ENCODE measurements around the gene TFIP11.

TFIP11 gene

DNA sequence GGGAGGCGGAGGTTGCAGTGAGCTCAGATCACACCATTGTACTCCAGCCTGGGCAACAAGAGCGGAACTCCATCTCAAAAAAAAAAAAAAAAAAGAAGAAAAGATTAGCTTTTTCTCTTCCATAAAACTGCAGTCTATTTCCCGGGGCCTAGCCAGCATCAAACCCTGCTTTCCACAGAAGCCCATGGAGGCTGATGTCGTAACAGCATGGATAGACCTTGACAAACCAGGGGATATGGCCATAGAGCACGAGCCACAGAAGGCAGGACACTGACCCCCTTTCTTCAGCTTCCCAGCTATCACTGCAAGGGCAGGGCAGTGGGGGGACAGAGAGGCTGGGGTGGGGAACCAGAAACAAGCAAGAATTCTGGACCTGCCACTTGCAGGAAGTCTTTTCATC is 50.2 kb downstream of the TFIP11 start:
- Histone ChIP-seq H3K36me3 (ENCODE audit: control insufficient read depth, insufficient read depth, low read length) (peaks cover 76% of the 10 kb centered on the region), H3K9me3 (ENCODE audit: control insufficient read depth, low read length) (no peaks in the 10 kb centered on the region), H3K4me1 (ENCODE audit: control insufficient read depth, insufficient read depth, low read length, poor library complexity, severe bottlenecking) (peaks cover 7% of the 10 kb centered on the region), H3K4me3 (ENCODE audit: extremely low read depth, insufficient read depth, low read length, poor library complexity, severe bottlenecking) (no peak overlapping the region), H3K27ac (ENCODE audit: low read depth, low read length, severe bottlenecking) (no peak overlapping the region)
- WGBS, 2 experiments (ENCODE audit: insufficient coverage in 2 of 2) = 100% methylated on average over 2 of the region's 5 CpGs; no CpG with 5 or more reads in 1 of the 2 experiments

DNA sequence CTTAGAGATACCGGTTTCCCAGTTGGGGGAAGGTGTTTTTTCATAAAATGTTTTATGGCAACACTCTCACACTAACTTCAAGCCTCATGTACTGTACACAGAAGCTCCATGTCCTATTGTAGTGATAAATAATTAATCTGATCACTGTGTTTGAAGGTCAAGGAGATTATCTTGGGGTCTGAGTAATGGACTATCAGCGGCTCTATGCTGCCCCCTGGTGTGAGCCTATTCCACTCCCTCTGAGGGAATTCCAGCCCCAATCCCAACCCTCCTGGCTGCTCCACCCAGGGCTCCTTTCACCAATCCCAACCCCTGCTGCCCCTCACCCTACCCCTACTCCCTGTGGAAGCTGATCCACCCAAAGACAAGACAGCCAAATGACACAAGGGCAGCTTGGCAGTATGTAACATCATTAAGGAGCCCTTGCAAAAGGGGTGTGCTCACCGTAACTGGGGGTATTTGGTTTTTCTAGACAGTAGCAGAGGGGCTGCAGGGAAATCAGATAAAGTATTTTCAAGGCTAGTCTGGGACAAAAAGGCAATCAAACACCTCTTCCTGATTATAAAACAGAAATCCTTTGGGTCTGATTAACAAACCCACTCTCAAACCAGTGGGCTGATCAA is 51.0 kb downstream of the TFIP11 start:
- 0% methylated on average over 1 of the region's 3 CpGs; no CpG with 5 or more reads in 1 of the 2 experiments for WGBS, 2 experiments (ENCODE audit: insufficient coverage in 2 of 2)
- H3K4me1 ChIP-seq (ENCODE audit: control insufficient read depth, insufficient read depth, low read length, poor library complexity, severe bottlenecking) = peaks cover 7% of the 10 kb centered on the region
- H3K9me3 ChIP-seq (ENCODE audit: control insufficient read depth, low read length) = no peaks in the 10 kb centered on the region
- H3K27ac ChIP-seq (ENCODE audit: low read depth, low read length, severe bottlenecking) = no peak overlapping the region
- H3K4me3 ChIP-seq (ENCODE audit: extremely low read depth, insufficient read depth, low read length, poor library complexity, severe bottlenecking) = no peak overlapping the region
- H3K36me3 ChIP-seq (ENCODE audit: control insufficient read depth, insufficient read depth, low read length) = peaks cover 73% of the 10 kb centered on the region

DNA sequence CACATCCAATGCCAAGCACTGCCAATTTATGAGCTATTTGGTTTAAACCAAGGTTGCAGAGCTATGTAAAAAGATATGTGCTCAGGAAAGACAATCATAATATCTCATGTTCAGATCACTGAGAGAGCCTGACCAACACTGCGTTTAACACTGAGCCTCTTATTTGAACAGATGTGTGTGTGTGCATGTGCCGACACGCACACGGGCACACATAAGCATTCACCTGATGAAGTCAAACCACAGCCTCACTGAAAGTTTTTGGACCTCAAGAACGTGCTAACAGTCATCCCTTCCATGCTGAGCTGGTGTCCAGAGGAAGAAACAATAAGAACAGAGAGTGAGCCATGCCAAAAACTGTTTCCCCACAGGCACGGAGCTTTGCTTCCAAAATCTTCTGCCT is 52.1 kb downstream of the TFIP11 start:
- 90% methylated on average over 5 of the region's 6 CpGs; no CpG with 5 or more reads in 1 of the 2 experiments for WGBS, 2 experiments (ENCODE audit: insufficient coverage in 2 of 2)
- Histone ChIP-seq H3K27ac (ENCODE audit: low read depth, low read length, severe bottlenecking) (no peak overlapping the region), H3K9me3 (ENCODE audit: control insufficient read depth, low read length) (no peaks in the 10 kb centered on the region), H3K36me3 (ENCODE audit: control insufficient read depth, insufficient read depth, low read length) (peaks cover 69% of the 10 kb centered on the region), H3K4me1 (ENCODE audit: control insufficient read depth, insufficient read depth, low read length, poor library complexity, severe bottlenecking) (peaks cover 7% of the 10 kb centered on the region), H3K4me3 (ENCODE audit: extremely low read depth, insufficient read depth, low read length, poor library complexity, severe bottlenecking) (no peak overlapping the region)

DNA sequence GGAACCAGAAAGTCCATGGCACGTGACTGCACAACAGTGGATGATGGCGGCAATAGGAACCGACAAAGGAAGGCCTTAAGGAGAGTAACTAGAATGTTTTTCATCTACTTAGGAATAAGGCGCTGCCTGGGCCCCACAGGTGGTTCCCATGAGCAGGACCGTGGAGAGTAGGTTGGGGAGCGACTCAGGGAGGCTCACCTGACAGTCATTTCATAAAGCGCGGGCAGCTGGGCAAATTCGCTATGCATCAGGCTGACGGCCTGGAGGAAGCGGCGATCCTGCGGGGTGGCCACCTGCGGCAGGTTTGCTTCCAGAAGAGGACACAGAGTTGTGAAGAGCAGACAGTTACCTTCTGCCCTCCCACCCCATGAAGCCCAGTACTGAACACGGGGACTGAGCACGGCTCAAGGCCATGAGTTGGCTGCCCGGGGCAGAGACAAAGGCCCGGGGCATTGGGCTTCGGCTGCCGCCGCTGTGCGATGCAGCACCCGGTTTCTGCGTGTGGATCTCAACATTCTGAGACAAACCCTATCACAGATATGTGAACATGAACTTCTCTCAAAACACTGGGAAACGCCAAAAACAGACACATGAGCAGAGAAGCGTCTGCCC is 54.5 kb downstream of the TFIP11 start:
- Histone ChIP-seq H3K4me1 (ENCODE audit: control insufficient read depth, insufficient read depth, low read length, poor library complexity, severe bottlenecking) (no peaks in the 10 kb centered on the region), H3K4me3 (ENCODE audit: extremely low read depth, insufficient read depth, low read length, poor library complexity, severe bottlenecking) (no peak overlapping the region), H3K9me3 (ENCODE audit: control insufficient read depth, low read length) (no peaks in the 10 kb centered on the region), H3K36me3 (ENCODE audit: control insufficient read depth, insufficient read depth, low read length) (peaks cover 62% of the 10 kb centered on the region), H3K27ac (ENCODE audit: low read depth, low read length, severe bottlenecking) (no peak overlapping the region)
- 95 to 97% methylated on average over 25 to 26 of the region's 26 CpGs for WGBS, 2 experiments (ENCODE audit: insufficient coverage in 2 of 2)

DNA sequence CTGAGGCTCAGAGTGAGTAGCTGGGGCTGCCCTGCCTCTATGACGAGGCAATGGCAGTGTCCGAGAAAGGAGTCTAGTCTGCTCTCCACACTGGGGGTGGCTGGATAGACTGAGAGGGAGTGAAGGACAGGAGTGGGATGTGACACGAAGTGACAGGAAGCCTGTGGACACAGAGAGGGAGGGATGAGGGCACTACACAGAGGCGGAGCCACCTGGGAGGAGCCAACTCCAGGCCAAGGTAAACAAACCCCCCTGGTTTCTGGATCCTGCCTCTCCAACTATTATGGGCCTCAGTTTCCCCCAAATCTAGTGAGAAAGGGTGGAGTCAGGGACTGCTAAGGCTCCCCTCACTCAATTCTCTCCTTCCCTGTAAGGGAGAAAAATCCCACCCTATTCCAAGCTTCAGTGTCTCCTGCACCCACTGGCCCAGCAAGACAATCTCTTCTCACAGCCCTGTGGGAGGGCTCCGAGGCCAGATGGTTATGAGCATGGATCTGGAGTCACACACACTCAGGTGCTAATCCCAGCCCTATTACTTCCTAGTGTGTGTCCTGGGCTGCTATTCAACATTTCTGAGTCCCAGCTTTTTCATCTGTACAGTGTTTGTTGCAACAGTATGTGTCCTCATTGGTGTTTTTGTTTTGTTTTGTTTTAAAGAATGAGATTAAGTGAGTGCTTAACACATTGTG is 58.3 kb downstream of the TFIP11 start:
- Histone ChIP-seq H3K9me3 (ENCODE audit: control insufficient read depth, low read length) (no peaks in the 10 kb centered on the region), H3K4me1 (ENCODE audit: control insufficient read depth, insufficient read depth, low read length, poor library complexity, severe bottlenecking) (no peaks in the 10 kb centered on the region), H3K36me3 (ENCODE audit: control insufficient read depth, insufficient read depth, low read length) (peaks cover 61% of the 10 kb centered on the region), H3K27ac (ENCODE audit: low read depth, low read length, severe bottlenecking) (no peak overlapping the region), H3K4me3 (ENCODE audit: extremely low read depth, insufficient read depth, low read length, poor library complexity, severe bottlenecking) (no peak overlapping the region)
- WGBS, 2 experiments (ENCODE audit: insufficient coverage in 2 of 2) = 94 to 96% methylated on average over 4 of the region's 5 CpGs

DNA sequence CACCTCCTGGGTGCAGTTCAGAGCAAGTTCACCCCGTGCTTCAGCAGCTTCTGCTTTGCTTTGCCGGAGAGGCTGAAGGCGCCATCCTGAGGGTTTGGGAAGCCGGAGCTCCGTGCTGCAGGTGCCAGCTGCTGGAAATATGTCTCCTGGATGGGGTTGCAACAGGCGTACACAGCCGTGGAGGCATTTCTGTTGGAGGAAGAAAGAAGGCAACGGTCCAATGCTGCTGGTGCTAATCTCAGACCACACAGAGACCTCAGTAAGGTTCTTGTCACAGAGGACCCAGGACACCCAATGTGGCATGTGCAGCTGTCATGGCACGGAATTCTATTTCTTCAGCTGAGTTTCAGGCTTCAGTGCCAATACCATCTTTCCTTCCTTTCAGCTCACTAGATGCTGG is 59.1 kb downstream of the TFIP11 start:
- no peak overlapping the region for H3K27ac ChIP-seq (ENCODE audit: low read depth, low read length, severe bottlenecking)
- peaks cover 57% of the 10 kb centered on the region for H3K36me3 ChIP-seq (ENCODE audit: control insufficient read depth, insufficient read depth, low read length)
- H3K9me3 ChIP-seq (ENCODE audit: control insufficient read depth, low read length) = no peaks in the 10 kb centered on the region
- 92 to 95% methylated on average over 8 to 9 of the region's 9 CpGs for WGBS, 2 experiments (ENCODE audit: insufficient coverage in 2 of 2)
- H3K4me3 ChIP-seq (ENCODE audit: extremely low read depth, insufficient read depth, low read length, poor library complexity, severe bottlenecking) = no peak overlapping the region
- no peaks in the 10 kb centered on the region for H3K4me1 ChIP-seq (ENCODE audit: control insufficient read depth, insufficient read depth, low read length, poor library complexity, severe bottlenecking)

DNA sequence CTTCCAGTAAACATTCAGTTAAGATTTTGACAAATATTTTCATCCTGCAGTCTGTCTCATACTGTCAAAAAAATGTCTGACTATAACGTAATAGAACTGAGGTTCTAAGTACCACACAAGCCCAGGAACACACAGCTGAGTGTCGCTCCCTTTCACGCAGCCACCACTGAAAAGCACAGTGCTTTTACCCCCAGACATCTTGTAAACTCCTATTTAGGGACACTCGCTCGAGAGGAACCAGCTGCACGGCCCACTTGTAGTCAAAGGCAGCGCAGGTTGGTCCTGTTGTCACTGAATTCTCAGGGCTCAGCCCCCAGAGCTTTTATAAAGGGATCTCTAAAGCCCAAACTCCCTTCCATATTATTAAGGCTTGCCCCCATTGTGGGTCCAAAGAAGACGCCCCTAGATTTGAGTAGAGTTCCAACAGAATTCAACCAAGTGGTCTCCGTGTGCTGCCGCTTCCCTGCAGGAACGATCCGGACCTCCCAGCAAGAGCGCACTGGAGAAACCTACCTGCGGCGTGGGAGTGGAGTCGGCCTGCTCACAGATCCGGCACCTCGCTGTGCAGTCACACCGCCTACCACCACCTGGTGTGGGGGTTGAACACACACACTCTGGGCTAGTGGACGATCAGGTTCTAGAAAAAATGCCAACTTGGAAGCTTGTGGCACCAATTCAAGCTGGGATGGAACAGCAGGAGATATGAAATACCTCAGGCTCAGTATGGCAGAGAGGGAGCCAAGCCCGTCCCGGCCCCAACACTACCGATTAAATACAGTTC is 59.8 kb downstream of the TFIP11 start:
- Histone ChIP-seq H3K4me3 (ENCODE audit: extremely low read depth, insufficient read depth, low read length, poor library complexity, severe bottlenecking) (no peak overlapping the region), H3K27ac (ENCODE audit: low read depth, low read length, severe bottlenecking) (no peak overlapping the region), H3K4me1 (ENCODE audit: control insufficient read depth, insufficient read depth, low read length, poor library complexity, severe bottlenecking) (no peaks in the 10 kb centered on the region), H3K36me3 (ENCODE audit: control insufficient read depth, insufficient read depth, low read length) (peaks cover 51% of the 10 kb centered on the region), H3K9me3 (ENCODE audit: control insufficient read depth, low read length) (no peaks in the 10 kb centered on the region)
- 95 to 97% methylated on average over 20 to 21 of the region's 23 CpGs for WGBS, 2 experiments (ENCODE audit: insufficient coverage in 2 of 2)

DNA sequence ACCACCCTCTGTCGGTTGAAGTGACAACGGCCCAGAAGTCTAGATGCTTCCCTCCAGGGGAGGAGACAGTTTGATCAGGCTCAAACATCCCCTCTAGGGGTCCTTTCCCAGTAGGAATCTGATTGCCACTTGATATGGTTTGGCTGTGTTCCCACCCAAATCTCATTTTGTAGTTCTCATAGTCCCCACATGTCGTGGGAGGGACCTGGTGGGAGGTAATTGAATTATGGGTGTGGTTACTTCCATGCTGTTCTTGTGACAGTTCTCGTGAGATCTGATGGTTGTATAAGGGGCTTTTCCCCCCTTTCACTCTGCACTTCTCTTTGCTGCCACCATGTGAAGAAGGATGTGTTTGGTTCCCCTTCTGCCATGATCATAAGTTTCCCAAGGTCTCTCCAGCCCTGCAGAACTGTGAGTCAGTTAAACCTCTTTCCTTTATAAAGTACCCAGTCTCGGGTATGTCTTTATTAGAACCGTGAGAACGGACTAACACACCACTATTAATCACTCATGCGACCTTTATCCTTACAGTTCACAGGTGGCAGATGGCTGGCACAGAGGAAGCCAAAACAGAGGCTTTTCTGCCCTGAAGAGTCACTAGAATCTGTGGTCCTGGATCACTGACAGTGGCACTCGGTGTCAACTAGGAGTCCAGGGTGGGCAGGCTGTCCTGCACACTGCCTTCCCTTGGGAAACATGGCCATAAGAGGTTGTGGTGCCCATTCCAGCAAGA is 61.7 kb downstream of the TFIP11 start:
- no peak overlapping the region for H3K27ac ChIP-seq (ENCODE audit: low read depth, low read length, severe bottlenecking)
- H3K36me3 ChIP-seq (ENCODE audit: control insufficient read depth, insufficient read depth, low read length) = peaks cover 37% of the 10 kb centered on the region
- no peaks in the 10 kb centered on the region for H3K4me1 ChIP-seq (ENCODE audit: control insufficient read depth, insufficient read depth, low read length, poor library complexity, severe bottlenecking)
- no peaks in the 10 kb centered on the region for H3K9me3 ChIP-seq (ENCODE audit: control insufficient read depth, low read length)
- WGBS, 2 experiments (ENCODE audit: insufficient coverage in 2 of 2) = 91 to 98% methylated on average over 5 of the region's 9 CpGs
- H3K4me3 ChIP-seq (ENCODE audit: extremely low read depth, insufficient read depth, low read length, poor library complexity, severe bottlenecking) = no peak overlapping the region

DNA sequence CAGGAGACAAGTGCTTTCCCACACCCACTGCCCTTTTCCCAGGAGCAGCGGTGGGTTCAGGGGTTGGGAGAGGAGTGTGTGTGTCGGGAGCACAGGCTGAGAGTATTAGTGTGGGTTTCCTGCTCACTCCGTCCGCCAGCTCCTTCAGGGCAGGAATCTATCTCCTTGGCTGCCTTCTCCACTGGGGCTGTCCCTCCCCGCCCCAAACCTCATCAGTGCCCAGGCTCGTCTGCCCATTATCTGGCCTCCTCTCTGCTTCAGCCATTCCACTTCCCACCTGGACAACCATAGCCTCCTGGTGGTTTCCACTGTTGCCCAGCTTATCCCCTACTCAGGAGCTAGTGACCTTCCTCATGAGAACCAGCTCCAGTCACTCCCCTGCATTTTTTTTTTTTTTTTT is 63.3 kb downstream of the TFIP11 start:
- 88 to 93% methylated on average over 2 to 4 of the region's 6 CpGs for WGBS, 2 experiments (ENCODE audit: insufficient coverage in 2 of 2)
- Histone ChIP-seq H3K4me1 (ENCODE audit: control insufficient read depth, insufficient read depth, low read length, poor library complexity, severe bottlenecking) (no peaks in the 10 kb centered on the region), H3K36me3 (ENCODE audit: control insufficient read depth, insufficient read depth, low read length) (peaks cover 32% of the 10 kb centered on the region), H3K4me3 (ENCODE audit: extremely low read depth, insufficient read depth, low read length, poor library complexity, severe bottlenecking) (no peak overlapping the region), H3K27ac (ENCODE audit: low read depth, low read length, severe bottlenecking) (no peak overlapping the region), H3K9me3 (ENCODE audit: control insufficient read depth, low read length) (no peaks in the 10 kb centered on the region)

DNA sequence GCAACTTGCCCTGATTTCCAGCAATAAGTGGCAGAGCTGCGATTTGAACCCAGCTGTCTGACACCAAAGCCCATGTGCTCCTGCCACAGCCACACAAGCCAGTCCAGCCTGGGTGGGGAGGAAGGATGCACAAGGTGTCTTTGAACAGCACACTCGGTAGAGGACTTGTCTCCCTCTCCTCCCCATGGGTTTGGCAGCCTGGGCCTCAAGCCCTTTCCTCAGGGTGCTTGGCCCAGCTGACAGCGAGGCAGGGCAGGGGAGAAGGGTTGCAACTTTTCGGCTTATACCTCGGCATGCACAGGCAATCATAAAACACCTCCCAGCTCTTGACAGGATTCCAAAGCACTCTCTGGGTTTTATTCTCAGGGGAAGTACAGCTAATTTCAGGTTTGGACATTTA is 63.9 kb downstream of the TFIP11 start:
- H3K4me1 ChIP-seq (ENCODE audit: control insufficient read depth, insufficient read depth, low read length, poor library complexity, severe bottlenecking) = no peaks in the 10 kb centered on the region
- no peak overlapping the region for H3K27ac ChIP-seq (ENCODE audit: low read depth, low read length, severe bottlenecking)
- 84% methylated on average over 5 of the region's 5 CpGs; no CpG with 5 or more reads in 1 of the 2 experiments for WGBS, 2 experiments (ENCODE audit: insufficient coverage in 2 of 2)
- H3K36me3 ChIP-seq (ENCODE audit: control insufficient read depth, insufficient read depth, low read length) = peaks cover 26% of the 10 kb centered on the region
- H3K9me3 ChIP-seq (ENCODE audit: control insufficient read depth, low read length) = no peaks in the 10 kb centered on the region
- no peak overlapping the region for H3K4me3 ChIP-seq (ENCODE audit: extremely low read depth, insufficient read depth, low read length, poor library complexity, severe bottlenecking)

Data from mesodermal cell (in vitro differentiated cells).